ENCODE results near the gene RRP36. TPM values are rescaled to one million over a fixed set of nuclear protein-coding genes. Genes with fewer than 3 reads are reported as not detected.
"Not testable (repeated sequence)": the region's sequence is repeated elsewhere in the genome, so short reads cannot be mapped to it uniquely, and the experiment has no call there.

The RRP36 gene
- total and polyA plus RNA-seq, 2 of the 8 experiments (the other 6 are each of a cell fraction or from before 2014, with no cell fraction given): 33.9 to 92.3 TPM

- not testable (repeated sequence) for H3K9ac ChIP-seq (replicated peaks in 1 of 4; ENCODE audit: extremely low read depth in 1 of 4, low read depth in 3 of 4, low read length in 3 of 4); H3K4me3 ChIP-seq (ENCODE audit: extremely low read depth in 1 of 4, insufficient read depth in 2 of 4, low read depth in 3 of 4, low read length in 4 of 4); FAIRE-seq; H3K18ac ChIP-seq (ENCODE audit: extremely low read depth, low read length); H2BK15ac ChIP-seq (ENCODE audit: low read length); H3K36me3 ChIP-seq (ENCODE audit: control insufficient read depth in 2 of 4, insufficient read depth in 4 of 4, low read length in 3 of 4); H2BK12ac ChIP-seq (ENCODE audit: low read depth, low read length); H3K27ac ChIP-seq (ENCODE audit: low read depth, low read length); H3K14ac ChIP-seq (ENCODE audit: insufficient read length); H3K4me1 ChIP-seq (replicated peaks in 1 of 4; ENCODE audit: control insufficient read depth in 3 of 4, insufficient read depth in 4 of 4, low read length in 3 of 4); H3K79me2 ChIP-seq (ENCODE audit: control insufficient read depth in 1 of 2, insufficient read depth in 2 of 2, low read length in 2 of 2); H3K79me1 ChIP-seq (ENCODE audit: low read depth, low read length); H3K23ac ChIP-seq (ENCODE audit: insufficient read length); H2AFZ ChIP-seq (ENCODE audit: low read length); DNase-seq (ENCODE audit: low read depth in 1 of 2, low spot score in 2 of 2); H3K27me3 ChIP-seq (replicated peaks in 1 of 4; ENCODE audit: control insufficient read depth in 3 of 4, extremely low read depth in 1 of 4, insufficient read depth in 3 of 4, low read length in 3 of 4); H2AK5ac ChIP-seq (ENCODE audit: low read depth, low read length); H4K8ac ChIP-seq (ENCODE audit: extremely low read depth, insufficient read depth, low read length); H3K4ac ChIP-seq (replicated peaks; ENCODE audit: insufficient read length, low read depth, low read length); H3K23me2 ChIP-seq (ENCODE audit: low read depth, low read length); H3K9me3 ChIP-seq (ENCODE audit: insufficient read depth in 2 of 2, low read depth in 1 of 2, low read length in 1 of 2); H4K20me1 ChIP-seq (replicated peaks in 1 of 2; ENCODE audit: control insufficient read depth in 1 of 2, insufficient read depth in 2 of 2, low read length in 2 of 2); H2BK5ac ChIP-seq (ENCODE audit: low read depth, low read length); H2BK20ac ChIP-seq (ENCODE audit: low read length); H4K91ac ChIP-seq (replicated peaks; ENCODE audit: insufficient read length, low read length); H3K4me2 ChIP-seq (ENCODE audit: insufficient read depth in 1 of 2, low read depth in 2 of 2, low read length in 2 of 2); H3K56ac ChIP-seq (replicated peaks; ENCODE audit: insufficient read length, low read depth, low read length); H2BK120ac ChIP-seq (replicated peaks; ENCODE audit: low read depth, low read length); H4K5ac ChIP-seq (ENCODE audit: insufficient read length, low read depth, low read length)
- ChIA-PET CTCF (ENCODE audit: partially characterized antibody) (interaction anchor here (0.9 to 5.6 kb wide), 7 partner anchors 10 to 132 kb away, joined by 3 to 30 read pairs (median 4); no protein-coding TSS in a partner anchor), POLR2A (ENCODE audit: partially characterized antibody) (interaction anchor here (1.1 to 3.3 kb wide), 7 partner anchors 11 to 64 kb away, joined by 3 to 14 read pairs (median 4); partner anchors contain the start of genes KLHDC3, MEA1, PEX6 and PPP2R5D)
- 95% methylated on average over 9 of the region's 9 CpGs; no CpG with 5 or more reads in 1 of the 2 experiments for WGBS, 2 experiments (ENCODE audit: extremely low coverage in 1 of 2, insufficient coverage in 1 of 2, insufficient read length in 1 of 2, insufficient replicate concordance in 2 of 2, low coverage in 1 of 2, low lambda C conversion rate in 2 of 2, missing lambda C conversion rate in 1 of 2)
Measured at GRCh38 chr6:42998205-42998604, 23.2 kb upstream of the RRP36 start.
